HPDE6-E6E7 (cell line): ENCODE data around the gene LYZL6.
"Not testable (repeated sequence)": the region's sequence is repeated elsewhere in the genome, so short reads cannot be mapped to it uniquely, and the experiment has no call there.

Experiments
- DNase-seq: peaks from one replicate; pipeline ENCODE4 v3.0.0; 2011; ENCODE audit warnings: missing footprints; ENCODE audit errors: extremely low spot score

Gene LYZL6

GRCh38 chr17:35906926-35907637 lies 36.4 kb downstream of the LYZL6 start:
- no peak for DNase-seq

- DNase-seq = no peak
Measured at GRCh38 chr17:35906191-35906925, 37.2 kb downstream of the LYZL6 start.

GRCh38 chr17:35903451-35903850 lies 40.1 kb downstream of the LYZL6 start:
- no peak for DNase-seq

GRCh38 chr17:35901631-35902175 lies 41.8 kb downstream of the LYZL6 start:
- no peak for DNase-seq

- DNase-seq = no peak
Measured at GRCh38 chr17:35900708-35901480, 42.6 kb downstream of the LYZL6 start.

- DNase-seq = peak; percentile 47
Measured at GRCh38 chr17:35900280-35900679, 43.2 kb downstream of the LYZL6 start.

GRCh38 chr17:35898283-35899070 lies 45.0 kb downstream of the LYZL6 start:
- no peak for DNase-seq

- not testable (repeated sequence) for DNase-seq
Measured at GRCh38 chr17:35897772-35898171, 45.7 kb downstream of the LYZL6 start.

GRCh38 chr17:35895636-35896587 lies 47.6 kb downstream of the LYZL6 start:
- DNase-seq = no peak

GRCh38 chr17:35894206-35894605 lies 49.3 kb downstream of the LYZL6 start:
- no peak for DNase-seq

- DNase-seq = no peak
Measured at GRCh38 chr17:35893751-35894150, 49.8 kb downstream of the LYZL6 start.

GRCh38 chr17:35892091-35893035 lies 51.1 kb downstream of the LYZL6 start:
- no peak for DNase-seq

- no peak for DNase-seq
Measured at GRCh38 chr17:35891269-35891668, 52.2 kb downstream of the LYZL6 start.

GRCh38 chr17:35890774-35891155 lies 52.7 kb downstream of the LYZL6 start:
- no peak for DNase-seq

- DNase-seq = no peak
Measured at GRCh38 chr17:35889818-35890773, 53.4 kb downstream of the LYZL6 start.

- no peak for DNase-seq
Measured at GRCh38 chr17:35889241-35889640, 54.3 kb downstream of the LYZL6 start.
